GM12878 (cell line): Measurements from ENCODE around the gene SEC14L6. TPM values are rescaled to one million over a fixed set of nuclear protein-coding genes. Genes with fewer than 3 reads are reported as not detected.

Source experiments
- ATAC-seq: fragments of 200-7000 bp; cut with Tn5 transposase; 3 replicates; pipeline ENCODE4 v1.9.1; 2020; ENCODE audit warnings: mild to moderate bottlenecking, moderate library complexity
- BruUV-seq: library from RNA; stranded (reverse); fragments of 400-500 nt; replicated peaks from 2 replicates; lab custom pipeline; 2021; lab: Mats Ljungman, UMichigan
- CTCF ChIA-PET: fragments of 300-600 bp; sonication (Branson Sonifier 250); formaldehyde crosslinking; extraction: SDS; loops from one replicate; lab custom pipeline; 2021; ENCODE audit warnings: inconsistent platforms; lab: Yijun Ruan, JAX
- POLR2A ChIA-PET: fragments of 350-600 bp; formaldehyde crosslinking; extraction: SDS; loops from one replicate; lab custom pipeline; 2021; ENCODE audit warnings: inconsistent platforms; lab: Charles Lee
- RAD21 ChIA-PET: fragments of 300-600 bp; sonication (Branson Sonifier 250); formaldehyde crosslinking; loops from one replicate; lab custom pipeline; 2023; ENCODE audit warnings: antibody characterized with exemption; ENCODE audit not compliant: unreplicated experiment; lab: Charles Lee
- SMC1A ChIA-PET: fragments of 300-600 bp; sonication (Branson Sonifier 250); formaldehyde crosslinking; loops from one replicate; lab custom pipeline; 2023; ENCODE audit not compliant: unreplicated experiment, uncharacterized antibody; lab: Charles Lee
- DNase-seq: peaks from one replicate; pipeline ENCODE4 v3.0.0-alpha.2; 2011; ENCODE audit warnings: low read depth, low spot score
- FAIRE-seq: peaks from 3 replicates; lab custom pipeline; 2011; peaks lifted over from hg19 to GRCh38; lab: Jason Lieb, UNC
- H2AFZ ChIP-seq: 2 replicates; pipeline ENCODE4 v1.6.0; 2011; ENCODE audit warnings: low read depth, low read length, control low read depth; ENCODE audit not compliant: control insufficient read depth
- H3K27ac ChIP-seq: 2 replicates; pipeline ENCODE4 v1.5.1; 2011; ENCODE audit warnings: control low read depth; ENCODE audit not compliant: control insufficient read depth, insufficient read depth
- H3K27me3 ChIP-seq, 2 experiments: replicated peaks in 1 of 2; 2 replicates each; pipeline versions ENCODE4 v1.6.0 to v1.6.1; 2011; ENCODE audit warnings: low read length in 1 of 2; ENCODE audit not compliant: control insufficient read depth in 2 of 2, insufficient read depth in 2 of 2
- H3K36me3 ChIP-seq, 2 experiments: 2 replicates each; pipeline ENCODE4 v1.5.1; 2011; ENCODE audit warnings: low read length in 1 of 2; ENCODE audit not compliant: control insufficient read depth in 2 of 2, insufficient read depth in 2 of 2
- H3K4me1 ChIP-seq: 2 replicates; pipeline ENCODE4 v1.6.1; 2011; ENCODE audit warnings: mild to moderate bottlenecking, low read length, moderate library complexity, mixed read lengths; ENCODE audit not compliant: control insufficient read depth, insufficient read depth
- H3K4me2 ChIP-seq: 2 replicates; pipeline ENCODE4 v1.6.0; 2011; ENCODE audit warnings: control low read depth; ENCODE audit not compliant: control insufficient read depth, insufficient read depth
- H3K4me3 ChIP-seq: fragments of 200-600 bp; sonication (generic); 2 replicates; pipeline ENCODE4 v1.5.1; 2016
- H3K79me2 ChIP-seq: 2 replicates; pipeline ENCODE4 v1.6.0; 2011; ENCODE audit warnings: low read length; ENCODE audit not compliant: control insufficient read depth, insufficient read depth
- H3K9ac ChIP-seq: 2 replicates; pipeline ENCODE4 v1.8.0; 2011; ENCODE audit warnings: low read length, control low read depth, mixed read lengths; ENCODE audit not compliant: control insufficient read depth, insufficient read depth
- H3K9me3 ChIP-seq: replicated peaks from 3 replicates; pipeline ENCODE4 v1.5.1; 2011; ENCODE audit warnings: mild to moderate bottlenecking, low read length; ENCODE audit not compliant: control insufficient read depth, insufficient read depth
- H4K20me1 ChIP-seq: 2 replicates; pipeline ENCODE4 v1.6.0; 2011; ENCODE audit not compliant: control insufficient read depth, insufficient read depth
- CHD2 ChIP-seq: IDR thresholded peaks from 2 replicates; pipeline ENCODE4 v1.6.1; 2011; ENCODE audit warnings: low read depth, low read length, improper control_type of control experiment, borderline replicate concordance
- HDGF ChIP-seq: fragments of 450-650 bp; IDR thresholded peaks from 2 replicates; pipeline ENCODE4 v1.6.1; 2016; ENCODE audit warnings: antibody characterized with exemption
- NR2C1 ChIP-seq: fragments of 450-650 bp; IDR thresholded peaks from 2 replicates; pipeline ENCODE4 v1.6.1; 2017; ENCODE audit warnings: antibody characterized with exemption, mild to moderate bottlenecking, moderate library complexity
- POLR2AphosphoS2 ChIP-seq: IDR thresholded peaks from 2 replicates; pipeline ENCODE4 v1.6.1; 2011; ENCODE audit warnings: low read depth, mild to moderate bottlenecking, low read length, improper control_type of control experiment, moderate library complexity
- POLR2AphosphoS5 ChIP-seq: IDR thresholded peaks from 2 replicates; pipeline ENCODE4 v1.6.1; 2011; ENCODE audit warnings: mild to moderate bottlenecking, low read length, inconsistent platforms
- RCOR1 ChIP-seq: conservative IDR thresholded peaks from 2 replicates; pipeline ENCODE4 v1.6.1; 2012; ENCODE audit warnings: low read depth, low read length, improper control_type of control experiment
- TBL1XR1 ChIP-seq: IDR thresholded peaks from 2 replicates; pipeline ENCODE4 v1.6.1; 2012; ENCODE audit warnings: low read depth, low read length, improper control_type of control experiment
- ZNF217 ChIP-seq: fragments of 450-650 bp; IDR thresholded peaks from 2 replicates; pipeline ENCODE4 v1.6.1; 2017; ENCODE audit warnings: antibody characterized with exemption, mild to moderate bottlenecking
- WGBS: methylation state at CpG from one replicate; pipeline ENCODE4 v1.1.6; 2016; ENCODE audit warnings: low lambda C conversion rate; ENCODE audit not compliant: insufficient replicate concordance, insufficient coverage; ENCODE audit errors: missing lambda C conversion rate; 5-methylcytosine and 5-hydroxymethylcytosine counted together
- in situ Hi-C: fragments of 300-500 bp; cut with MboI; formaldehyde crosslinking; loops from 9 replicates; pipeline ENCODE4 v1.14.3; 2018; ENCODE audit warnings: mixed read lengths
- intact Hi-C: fragments of 100-400 bp; cut with micrococcal nuclease; formaldehyde crosslinking; loops from one replicate; pipeline ENCODE4 v1.14.2; 2022; ENCODE audit not compliant: unreplicated experiment
- polyA plus RNA-seq, 11 experiments: library from polyadenylated mRNA; depleted of rRNA in 4 of 11; unstranded in 6 of 11; stranded (reverse) in 5 of 11; fragments of >200 nt; fragmentation: Nextera tagmentation in 4 of 11; fragmentation: Illumina TruSeq in 1 of 11; extraction: Ambion mirVana in 4 of 11; extraction: Trizol in 1 of 11; gene quantifications; 1 replicate in 1 of 11; 2 replicates in 10 of 11; pipeline versions ENCODE4 v1.2.1 to v1.2.3, GENCODE V29; 2011 to 2016; ENCODE audit warnings: inconsistent platforms in 2 of 11, missing spikeins in 2 of 11, low read depth in 1 of 11
- total RNA-seq, 4 experiments: library from RNA; depleted of rRNA in 3 of 4; stranded (reverse); fragments of >200 nt in 3 of 4; fragmentation: Illumina TruSeq in 1 of 4; extraction: Trizol in 1 of 4; gene quantifications; 2 replicates each; pipeline versions ENCODE4 v1.2.1 to v1.2.3, GENCODE V29; 2013 to 2021
- TF ChIP-seq, protein P1 (sequence below): fragments of 450-650 bp; IDR thresholded peaks from 2 replicates; pipeline ENCODE4 v1.6.1; 2017; ENCODE audit warnings: borderline replicate concordance
- TF ChIP-seq, protein P2 (sequence below): IDR thresholded peaks from 2 replicates; pipeline ENCODE4 v1.6.1; 2012; ENCODE audit warnings: mild to moderate bottlenecking, low read depth, low read length
- TF ChIP-seq, protein P3 (sequence below): IDR thresholded peaks from 2 replicates; pipeline ENCODE4 v1.6.1; 2012; ENCODE audit warnings: low read depth, low read length, improper control_type of control experiment

Gene SEC14L6
- total and polyA plus RNA-seq, 10 of the 15 experiments (the other 5 are each of a cell fraction or from before 2014, with no cell fraction given), result not detected

DNA sequence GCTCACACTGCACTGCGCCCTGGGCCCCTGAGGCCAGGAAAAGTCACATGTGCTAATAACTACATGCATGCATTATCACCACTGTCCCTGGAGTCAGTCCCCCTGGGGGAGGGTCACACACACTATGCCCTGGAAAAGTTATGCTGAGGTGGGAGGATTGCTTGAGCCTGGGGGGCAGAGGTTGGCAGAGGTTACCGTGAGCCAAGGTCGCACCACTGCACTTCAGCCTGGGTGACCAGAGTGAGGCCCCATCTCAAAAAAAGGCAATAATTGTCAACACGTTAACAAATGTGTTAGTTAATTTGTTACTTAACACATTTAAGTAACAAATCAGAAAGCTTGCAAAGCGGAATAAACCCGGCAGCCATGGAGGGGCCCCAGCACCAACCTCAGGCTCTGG lies 13.3 kb upstream of the SEC14L6 start (continued):
- no peak for TF ChIP-seq TBL1XR1
- no peak for TF ChIP-seq CHD2
- no peak for TF ChIP-seq RCOR1
- TF ChIP-seq NR2C1, result no peak
- no peak for TF ChIP-seq HDGF
- TF ChIP-seq, protein P1, sequence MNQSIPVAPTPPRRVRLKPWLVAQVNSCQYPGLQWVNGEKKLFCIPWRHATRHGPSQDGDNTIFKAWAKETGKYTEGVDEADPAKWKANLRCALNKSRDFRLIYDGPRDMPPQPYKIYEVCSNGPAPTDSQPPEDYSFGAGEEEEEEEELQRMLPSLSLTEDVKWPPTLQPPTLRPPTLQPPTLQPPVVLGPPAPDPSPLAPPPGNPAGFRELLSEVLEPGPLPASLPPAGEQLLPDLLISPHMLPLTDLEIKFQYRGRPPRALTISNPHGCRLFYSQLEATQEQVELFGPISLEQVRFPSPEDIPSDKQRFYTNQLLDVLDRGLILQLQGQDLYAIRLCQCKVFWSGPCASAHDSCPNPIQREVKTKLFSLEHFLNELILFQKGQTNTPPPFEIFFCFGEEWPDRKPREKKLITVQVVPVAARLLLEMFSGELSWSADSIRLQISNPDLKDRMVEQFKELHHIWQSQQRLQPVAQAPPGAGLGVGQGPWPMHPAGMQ, result no peak

DNA sequence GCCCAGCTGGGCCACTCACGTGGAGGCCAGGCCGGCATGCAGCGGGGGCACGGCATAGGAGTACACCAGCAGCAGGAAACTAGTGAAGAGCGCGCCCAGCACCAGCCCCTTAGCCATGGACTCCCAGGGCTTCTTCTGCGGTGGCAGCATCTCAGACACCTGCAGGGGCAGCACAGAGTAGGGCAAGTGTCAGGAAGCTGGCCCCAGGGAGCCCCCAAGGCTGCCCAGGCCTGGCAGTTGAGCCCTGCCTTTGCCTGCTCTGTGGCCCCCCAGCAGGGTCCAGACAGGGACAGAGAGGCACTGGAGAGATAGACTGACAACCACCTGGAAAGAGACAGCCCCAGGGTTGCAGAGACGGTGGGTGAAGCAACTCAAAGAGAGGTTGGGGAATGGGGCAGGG lies 10.7 kb upstream of the SEC14L6 start:
- H3K4me3 ChIP-seq, result no peak overlapping the region
- no peaks in the 10 kb centered on the region for H3K4me1 ChIP-seq
- POLR2A ChIA-PET, result no interaction called here
- SMC1A ChIA-PET, result no interaction called here
- RAD21 ChIA-PET, result no interaction called here
- no peak overlapping the region for H3K9ac ChIP-seq
- ATAC-seq (peak; percentile 50), FAIRE-seq (no peak), DNase-seq (no peak)
- H3K27ac ChIP-seq, result no peak overlapping the region
- no peaks in the 10 kb centered on the region for H3K36me3 ChIP-seq
- H3K9me3 ChIP-seq, result no peaks in the 10 kb centered on the region
- TF ChIP-seq POLR2AphosphoS2, result no peak
- TF ChIP-seq, protein P2, sequence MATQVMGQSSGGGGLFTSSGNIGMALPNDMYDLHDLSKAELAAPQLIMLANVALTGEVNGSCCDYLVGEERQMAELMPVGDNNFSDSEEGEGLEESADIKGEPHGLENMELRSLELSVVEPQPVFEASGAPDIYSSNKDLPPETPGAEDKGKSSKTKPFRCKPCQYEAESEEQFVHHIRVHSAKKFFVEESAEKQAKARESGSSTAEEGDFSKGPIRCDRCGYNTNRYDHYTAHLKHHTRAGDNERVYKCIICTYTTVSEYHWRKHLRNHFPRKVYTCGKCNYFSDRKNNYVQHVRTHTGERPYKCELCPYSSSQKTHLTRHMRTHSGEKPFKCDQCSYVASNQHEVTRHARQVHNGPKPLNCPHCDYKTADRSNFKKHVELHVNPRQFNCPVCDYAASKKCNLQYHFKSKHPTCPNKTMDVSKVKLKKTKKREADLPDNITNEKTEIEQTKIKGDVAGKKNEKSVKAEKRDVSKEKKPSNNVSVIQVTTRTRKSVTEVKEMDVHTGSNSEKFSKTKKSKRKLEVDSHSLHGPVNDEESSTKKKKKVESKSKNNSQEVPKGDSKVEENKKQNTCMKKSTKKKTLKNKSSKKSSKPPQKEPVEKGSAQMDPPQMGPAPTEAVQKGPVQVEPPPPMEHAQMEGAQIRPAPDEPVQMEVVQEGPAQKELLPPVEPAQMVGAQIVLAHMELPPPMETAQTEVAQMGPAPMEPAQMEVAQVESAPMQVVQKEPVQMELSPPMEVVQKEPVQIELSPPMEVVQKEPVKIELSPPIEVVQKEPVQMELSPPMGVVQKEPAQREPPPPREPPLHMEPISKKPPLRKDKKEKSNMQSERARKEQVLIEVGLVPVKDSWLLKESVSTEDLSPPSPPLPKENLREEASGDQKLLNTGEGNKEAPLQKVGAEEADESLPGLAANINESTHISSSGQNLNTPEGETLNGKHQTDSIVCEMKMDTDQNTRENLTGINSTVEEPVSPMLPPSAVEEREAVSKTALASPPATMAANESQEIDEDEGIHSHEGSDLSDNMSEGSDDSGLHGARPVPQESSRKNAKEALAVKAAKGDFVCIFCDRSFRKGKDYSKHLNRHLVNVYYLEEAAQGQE, result no peak
- TF ChIP-seq, protein P3, sequence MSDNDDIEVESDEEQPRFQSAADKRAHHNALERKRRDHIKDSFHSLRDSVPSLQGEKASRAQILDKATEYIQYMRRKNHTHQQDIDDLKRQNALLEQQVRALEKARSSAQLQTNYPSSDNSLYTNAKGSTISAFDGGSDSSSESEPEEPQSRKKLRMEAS, result no peak
- no peak for TF ChIP-seq POLR2AphosphoS5
- no peak for TF ChIP-seq ZNF217
- intact Hi-C loops (no loop called here), in situ Hi-C loops (no loop called here)
- no peaks in the 10 kb centered on the region; the same call in 1 of the 2 replicates for H4K20me1 ChIP-seq
- no peaks in the 10 kb centered on the region; a peak in 1 of 4 replicates for H3K27me3 ChIP-seq
- CTCF ChIA-PET, result no interaction called here
- BruUV-seq, result no TSS peak
- H3K79me2 ChIP-seq, result no peaks in the 10 kb centered on the region
- 56% methylated on average over 8 of the region's 8 CpGs for WGBS
- H2AFZ ChIP-seq, result no peak overlapping the region
- no peak overlapping the region for H3K4me2 ChIP-seq
